Cardiac fibroblast (primary cell): ENCODE measurements around the gene WNK1.
A peak's percentile ranks its signal among the peaks of the same experiment; 100 is the strongest.

Experiments
- DNase-seq, 2 donors: peaks; one replicate each; pipeline versions ENCODE4 v3.0.0 to v3.0.0-alpha.2; 2010; ENCODE audit warnings: low read depth in 2 of 2
- H3K4me3 ChIP-seq, 2 donors: replicated peaks in 1 of 2; 1 replicate in 1 of 2; 2 replicates in 1 of 2; pipeline ENCODE4 v1.5.1; 2011; ENCODE audit warnings: low read depth in 2 of 2, low read length in 2 of 2, mild to moderate bottlenecking in 2 of 2, moderate library complexity in 1 of 2
- CTCF ChIP-seq: IDR thresholded peaks from one replicate; pipeline ENCODE4 v1.5.1; 2011; ENCODE audit warnings: low read depth, mild to moderate bottlenecking, low read length, inconsistent platforms

The WNK1 gene

DNA sequence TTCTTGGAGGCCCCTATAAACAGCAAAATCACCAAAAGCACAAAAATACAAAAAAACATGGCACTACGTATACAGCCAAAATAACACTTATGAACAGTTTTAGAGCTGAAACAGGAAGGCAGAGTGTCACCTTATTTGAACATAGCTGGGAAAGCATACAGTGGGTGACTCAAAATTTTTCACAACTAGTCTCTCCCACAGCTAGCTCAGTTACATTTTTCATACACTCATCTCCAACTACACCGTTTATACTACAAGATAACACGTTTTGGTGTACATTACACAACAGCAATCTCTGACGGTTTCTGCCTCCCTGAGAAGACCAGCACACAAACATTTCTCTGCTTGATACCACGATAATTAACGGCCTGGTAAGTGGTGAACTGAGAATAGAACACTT, 194.3 kb downstream of the WNK1 start:
- TF ChIP-seq CTCF, result no peak
- no peak overlapping the region for H3K4me3 ChIP-seq
- DNase-seq, result peak; percentile 17 to 63

GRCh38 chr12:948238-948637, 195.9 kb downstream of the WNK1 start:
- no peak for TF ChIP-seq CTCF
- no peak for DNase-seq
- peak overlapping the region; percentile 85 to 94 for H3K4me3 ChIP-seq

- peak within 1 kb of the TSS; percentile 85 to 94 for H3K4me3 ChIP-seq
- peak; percentile 100 for DNase-seq
- peak; percentile 96 for TF ChIP-seq CTCF
Observed at GRCh38 chr12:949453-950191, 197.2 kb downstream of the WNK1 start, which contains the start of gene RAD52. TSS of gene RAD52 (minus strand) at chr12:949694. CDS start at chr12:933058, 16,636 bp downstream.

- H3K4me3 ChIP-seq, result no peak overlapping the region
- DNase-seq, result no peak
- no peak for TF ChIP-seq CTCF
Observed at GRCh38 chr12:951176-951575, 198.8 kb downstream of the WNK1 start.

DNA sequence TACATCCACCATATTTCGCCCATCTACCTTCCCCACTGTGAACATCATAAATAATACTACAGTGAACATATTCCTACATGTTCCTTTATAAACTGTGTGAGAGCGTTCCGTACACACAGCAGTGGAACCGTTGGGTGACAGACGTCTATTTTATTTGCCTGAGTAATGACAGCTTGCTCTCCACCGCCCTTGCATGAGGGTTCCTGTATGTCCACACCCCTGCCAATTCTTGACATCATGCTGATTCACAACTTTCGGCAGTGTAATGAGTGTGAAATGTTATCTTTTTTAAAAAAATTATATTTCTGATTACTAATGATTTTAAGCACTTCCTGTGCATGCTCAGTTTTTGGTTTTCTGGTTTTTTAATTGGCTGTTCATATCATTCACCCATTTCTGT, 201.4 kb downstream of the WNK1 start:
- TF ChIP-seq CTCF, result no peak
- peak; percentile 41 to 82 for DNase-seq
- H3K4me3 ChIP-seq, result no peak overlapping the region

DNA sequence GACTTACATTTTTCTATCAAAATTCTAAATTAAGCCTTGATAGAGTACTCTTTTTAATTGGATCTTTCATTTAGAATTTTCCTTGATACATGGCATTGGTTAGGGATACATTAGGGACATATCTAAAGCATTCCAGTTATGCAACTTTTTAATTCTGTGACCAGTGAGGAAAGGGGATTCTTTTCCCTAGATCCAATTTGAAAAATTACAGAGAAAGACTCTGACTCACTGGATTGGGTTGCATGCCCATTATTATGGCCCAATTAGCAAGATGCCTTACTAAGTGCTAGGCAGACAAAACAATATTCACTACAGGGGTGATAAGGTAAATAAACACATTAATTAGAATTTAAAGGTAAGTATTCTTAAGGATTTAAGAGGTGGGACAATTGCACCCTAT, 202.4 kb downstream of the WNK1 start:
- no peak for TF ChIP-seq CTCF
- no peak for DNase-seq

DNA sequence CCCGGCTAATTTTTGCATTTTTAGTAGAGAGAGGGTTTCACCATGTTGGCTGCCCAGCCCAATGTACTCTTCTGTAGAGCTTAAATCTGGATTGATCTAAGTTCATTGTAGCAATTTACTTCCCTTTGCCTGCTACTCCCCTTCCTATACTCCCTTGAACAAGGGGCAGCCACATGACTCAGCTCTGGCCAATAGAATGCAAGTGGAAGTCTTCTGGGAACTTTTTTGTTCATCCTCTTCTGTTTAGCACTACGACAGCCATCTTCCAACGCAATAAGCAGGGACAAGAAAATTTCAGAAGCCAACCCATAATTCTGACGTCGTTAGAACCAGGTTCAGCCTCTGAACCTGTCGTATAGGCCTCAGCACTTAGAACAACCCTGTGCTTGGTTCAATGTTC, 203.6 kb downstream of the WNK1 start:
- no peak overlapping the region for H3K4me3 ChIP-seq
- TF ChIP-seq CTCF, result no peak
- no peak for DNase-seq

More for the DNA sequence above, 202.4 kb downstream of the WNK1 start:
- H3K4me3 ChIP-seq, result no peak overlapping the region
